Smooth muscle cell (in vitro differentiated cells): ENCODE measurements around the gene RPUSD1. TPM values are rescaled to one million over a fixed set of nuclear protein-coding genes. Genes with fewer than 3 reads are reported as not detected.

Source experiments
- DNase-seq: peaks from one replicate; lab custom pipeline; 2025; ENCODE audit not compliant: unreplicated experiment; lab: John Stamatoyannopoulos, UW
- H2AFZ ChIP-seq: fragments of 200-600 bp; sonication (generic); 2 replicates; pipeline ENCODE4 v1.6.0; 2016; ENCODE audit warnings: antibody characterized with exemption, low read depth, mild to moderate bottlenecking
- H3F3A ChIP-seq: fragments of 200-600 bp; sonication (generic); 2 replicates; pipeline ENCODE4 v1.6.0; 2017; ENCODE audit warnings: antibody characterized with exemption, low read depth
- H3K27ac ChIP-seq: fragments of 200-600 bp; sonication (generic); 2 replicates; pipeline ENCODE4 v1.5.1; 2016; ENCODE audit warnings: low read depth, mild to moderate bottlenecking
- H3K27me3 ChIP-seq: fragments of 200-600 bp; sonication (generic); 2 replicates; pipeline ENCODE4 v1.6.1; 2016; ENCODE audit warnings: low read depth, mild to moderate bottlenecking
- H3K36me3 ChIP-seq: fragments of 200-600 bp; sonication (generic); 2 replicates; pipeline ENCODE4 v1.5.1; 2016; ENCODE audit warnings: low read depth
- H3K4me1 ChIP-seq: fragments of 200-600 bp; sonication (generic); 2 replicates; pipeline ENCODE4 v1.5.1; 2016; ENCODE audit warnings: low read depth
- H3K4me2 ChIP-seq: fragments of 200-600 bp; sonication (generic); 2 replicates; pipeline ENCODE4 v1.6.0; 2016; ENCODE audit warnings: mild to moderate bottlenecking
- H3K4me3 ChIP-seq: fragments of 200-600 bp; sonication (generic); 2 replicates; pipeline ENCODE4 v1.5.1; 2016; ENCODE audit warnings: mild to moderate bottlenecking
- H3K79me2 ChIP-seq: fragments of 200-600 bp; sonication (generic); 2 replicates; pipeline ENCODE4 v1.6.0; 2016; ENCODE audit warnings: low read depth, mild to moderate bottlenecking
- H3K9ac ChIP-seq: fragments of 200-600 bp; sonication (generic); 2 replicates; pipeline ENCODE4 v1.6.0; 2016; ENCODE audit warnings: low read depth
- H3K9me3 ChIP-seq: fragments of 200-600 bp; sonication (generic); replicated peaks from 2 replicates; pipeline ENCODE4 v1.5.1; 2016; ENCODE audit warnings: low read depth
- H4K20me1 ChIP-seq: fragments of 200-600 bp; sonication (generic); 2 replicates; pipeline ENCODE4 v1.6.0; 2016; ENCODE audit warnings: low read depth
- CTCF ChIP-seq: fragments of 200-600 bp; sonication (generic); IDR thresholded peaks from 2 replicates; pipeline ENCODE4 v1.5.1; 2017; ENCODE audit warnings: borderline replicate concordance, mild to moderate bottlenecking, antibody characterized with exemption; ENCODE audit not compliant: insufficient read depth, poor library complexity, severe bottlenecking
- WGBS: methylation state at CpG from one replicate; pipeline ENCODE4 v1.1.7; 2016; ENCODE audit warnings: low lambda C conversion rate; 5-methylcytosine and 5-hydroxymethylcytosine counted together
- polyA plus RNA-seq: library from polyadenylated mRNA; unstranded; fragments of >200 nt; fragmentation: Nextera tagmentation; extraction: Ambion mirVana; gene quantifications from 2 replicates; pipeline ENCODE4 v1.2.1, GENCODE V29; 2016
- total RNA-seq: library from RNA; depleted of rRNA; stranded (reverse); fragments of >200 nt; gene quantifications from 2 replicates; pipeline ENCODE4 v1.2.3, GENCODE V29; 2014

The RPUSD1 gene
- total and polyA plus RNA-seq, 2 experiments from 2014 or later, result 7.8 to 20.8 TPM

DNA sequence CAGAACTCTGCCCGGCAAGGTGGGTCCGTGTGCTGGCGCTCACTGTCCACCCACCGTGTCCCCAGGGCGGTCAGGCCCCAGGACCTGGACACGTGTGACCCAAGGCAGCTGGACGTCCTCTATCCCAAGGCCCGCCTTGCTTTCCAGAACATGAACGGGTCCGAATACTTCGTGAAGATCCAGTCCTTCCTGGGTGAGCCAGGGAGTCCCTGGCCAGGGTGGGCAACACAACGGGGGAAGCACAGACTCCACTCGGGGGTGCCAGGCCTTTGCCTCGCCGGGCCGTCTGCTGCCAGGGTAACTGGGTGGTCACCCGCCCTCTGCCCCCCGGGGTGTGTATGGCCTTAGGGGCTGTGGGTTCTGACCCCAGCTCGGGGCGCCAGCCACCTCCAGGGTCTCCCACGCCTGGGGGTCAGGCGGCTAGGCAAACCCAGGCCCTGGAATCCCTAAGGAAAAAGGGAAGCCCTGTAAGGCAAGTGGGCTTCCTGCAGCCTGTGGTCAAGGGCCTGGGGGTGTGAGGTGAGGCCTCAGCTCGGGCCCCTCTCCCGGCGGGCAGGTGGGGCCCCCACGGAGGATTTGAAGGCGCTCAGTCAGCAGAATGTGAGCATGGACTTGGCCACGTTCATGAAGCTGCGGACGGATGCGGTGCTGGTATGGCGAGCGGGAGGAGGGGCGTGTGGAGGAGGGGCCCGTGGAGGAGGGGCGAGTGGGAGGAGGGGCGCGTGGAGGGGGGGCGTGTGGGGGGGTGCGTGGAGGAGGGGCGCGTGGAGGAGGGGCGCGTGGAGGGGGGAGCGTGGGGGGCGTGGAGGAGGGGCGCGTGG lies 21.2 kb downstream of the RPUSD1 start:
- no peaks in the 10 kb centered on the region for H3K27me3 ChIP-seq
- no peak overlapping the region for H2AFZ ChIP-seq
- TF ChIP-seq CTCF, result no peak
- DNase-seq, result no peak
- no peaks in the 10 kb centered on the region for H3K79me2 ChIP-seq
- no peaks in the 10 kb centered on the region for H3K9me3 ChIP-seq
- H3K4me2 ChIP-seq, result no peak overlapping the region
- 91% methylated on average over 29 of the region's 48 CpGs for WGBS
- H3K4me3 ChIP-seq, result no peak overlapping the region
- no peaks in the 10 kb centered on the region for H3F3A ChIP-seq
- H3K4me1 ChIP-seq, result no peaks in the 10 kb centered on the region
- no peaks in the 10 kb centered on the region for H4K20me1 ChIP-seq
- H3K36me3 ChIP-seq, result no peaks in the 10 kb centered on the region
- no peak overlapping the region for H3K9ac ChIP-seq
- no peak overlapping the region for H3K27ac ChIP-seq

DNA sequence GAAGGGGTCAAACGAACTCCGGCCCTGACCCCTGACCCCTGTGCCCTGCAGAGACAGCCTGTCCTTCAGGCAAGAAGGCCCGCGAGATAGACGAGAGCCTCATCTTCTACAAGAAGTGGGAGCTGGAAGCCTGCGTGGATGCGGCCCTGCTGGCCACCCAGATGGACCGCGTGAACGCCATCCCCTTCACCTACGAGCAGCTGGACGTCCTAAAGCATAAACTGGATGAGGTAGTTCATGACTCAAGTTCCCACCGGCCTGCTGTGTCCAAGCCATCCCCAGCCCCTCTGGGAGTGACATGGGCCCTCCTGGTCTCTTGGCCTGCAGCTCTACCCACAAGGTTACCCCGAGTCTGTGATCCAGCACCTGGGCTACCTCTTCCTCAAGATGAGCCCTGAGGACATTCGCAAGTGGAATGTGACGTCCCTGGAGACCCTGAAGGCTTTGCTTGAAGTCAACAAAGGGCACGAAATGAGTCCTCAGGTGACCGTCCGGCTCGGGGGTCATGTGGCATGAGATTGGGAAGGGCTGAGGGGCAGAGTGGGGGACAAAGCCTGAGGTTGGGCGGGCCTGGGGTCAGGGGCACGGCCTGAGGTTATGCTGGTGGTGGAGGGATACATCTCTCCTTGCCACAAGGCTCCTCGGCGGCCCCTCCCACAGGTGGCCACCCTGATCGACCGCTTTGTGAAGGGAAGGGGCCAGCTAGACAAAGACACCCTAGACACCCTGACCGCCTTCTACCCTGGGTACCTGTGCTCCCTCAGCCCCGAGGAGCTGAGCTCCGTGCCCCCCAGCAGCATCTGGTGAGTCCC lies 22.0 kb downstream of the RPUSD1 start:
- Histone ChIP-seq H3K27me3 (no peaks in the 10 kb centered on the region), H3K4me3 (no peak overlapping the region), H3K4me1 (no peaks in the 10 kb centered on the region), H3K9ac (no peak overlapping the region), H3K4me2 (no peak overlapping the region), H3K79me2 (no peaks in the 10 kb centered on the region), H3K27ac (no peak overlapping the region), H3F3A (no peaks in the 10 kb centered on the region), H2AFZ (no peak overlapping the region), H4K20me1 (no peaks in the 10 kb centered on the region), H3K36me3 (no peaks in the 10 kb centered on the region), H3K9me3 (no peaks in the 10 kb centered on the region)
- no peak for TF ChIP-seq CTCF
- DNase-seq, result no peak
- 93% methylated on average over 29 of the region's 29 CpGs for WGBS

DNA sequence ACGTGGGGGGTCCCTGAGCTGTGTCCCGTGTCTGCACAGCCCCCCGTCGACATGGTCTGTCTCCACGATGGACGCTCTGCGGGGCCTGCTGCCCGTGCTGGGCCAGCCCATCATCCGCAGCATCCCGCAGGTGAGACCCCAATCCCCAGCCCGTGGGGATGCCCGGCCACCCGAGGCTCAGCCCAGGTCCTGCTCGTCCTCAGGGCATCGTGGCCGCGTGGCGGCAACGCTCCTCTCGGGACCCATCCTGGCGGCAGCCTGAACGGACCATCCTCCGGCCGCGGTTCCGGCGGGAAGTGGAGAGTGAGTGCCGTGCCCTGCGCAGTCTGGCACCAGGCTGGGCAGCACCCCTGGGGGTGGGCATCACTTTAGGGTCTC lies 22.7 kb downstream of the RPUSD1 start:
- no peak overlapping the region for H2AFZ ChIP-seq
- no peak for TF ChIP-seq CTCF
- DNase-seq, result no peak
- H3F3A ChIP-seq, result no peaks in the 10 kb centered on the region
- WGBS, result 94% methylated on average over 21 of the region's 29 CpGs
- H4K20me1 ChIP-seq, result no peaks in the 10 kb centered on the region
- no peaks in the 10 kb centered on the region for H3K27me3 ChIP-seq
- no peaks in the 10 kb centered on the region for H3K36me3 ChIP-seq
- H3K4me2 ChIP-seq, result no peak overlapping the region
- no peaks in the 10 kb centered on the region for H3K4me1 ChIP-seq
- no peak overlapping the region for H3K27ac ChIP-seq
- H3K79me2 ChIP-seq, result no peaks in the 10 kb centered on the region
- H3K9ac ChIP-seq, result no peak overlapping the region
- H3K9me3 ChIP-seq, result no peaks in the 10 kb centered on the region
- H3K4me3 ChIP-seq, result no peak overlapping the region
